COLO829 (cell line): ENCODE results near the gene ACOD1.

Source experiments
- DNase-seq: peaks from one replicate; pipeline ENCODE4 v3.0.0; 2012; ENCODE audit warnings: low spot score

Gene ACOD1

DNA sequence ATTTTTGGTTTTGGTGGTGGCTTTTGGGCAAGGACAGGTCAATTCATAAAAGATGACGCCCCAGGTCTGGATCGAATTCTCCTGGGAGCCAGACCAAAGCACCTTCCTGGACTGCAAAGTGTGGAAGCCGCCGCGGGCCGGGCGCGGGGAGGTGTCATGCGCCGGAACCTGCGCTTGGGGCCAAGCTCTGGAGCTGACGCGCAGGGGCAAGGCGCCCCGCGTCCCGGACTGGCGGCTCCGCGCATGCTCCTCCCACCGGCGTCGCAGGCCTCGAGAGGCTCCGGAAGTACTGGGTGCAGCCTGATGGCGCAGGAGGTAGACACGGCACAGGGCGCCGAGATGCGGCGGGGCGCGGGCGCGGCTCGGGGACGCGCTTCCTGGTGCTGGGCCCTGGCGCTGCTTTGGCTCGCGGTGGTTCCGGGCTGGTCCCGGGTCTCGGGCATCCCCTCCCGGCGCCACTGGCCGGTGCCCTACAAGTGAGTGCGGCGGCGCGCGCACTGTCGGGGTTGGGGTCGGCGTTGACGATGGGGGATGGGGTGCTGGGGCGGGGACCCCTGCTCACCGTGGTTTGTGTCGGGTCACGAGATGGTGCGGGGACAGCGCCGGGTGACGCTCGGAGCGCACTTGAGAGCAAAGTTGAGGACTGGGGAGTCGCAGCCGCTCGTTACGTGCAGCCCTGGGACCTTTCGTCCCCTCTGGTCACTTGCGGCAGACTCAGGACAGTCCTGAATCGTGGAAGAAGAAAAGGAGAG, 43.7 kb downstream of the ACOD1 start, which contains the start of gene CLN5:
CLN5 (plus strand) TSS at position 286 of the 752 bp plus-strand sequence; CDS start at position 304, 18 bp downstream.
- DNase-seq: peak; percentile 78

DNA sequence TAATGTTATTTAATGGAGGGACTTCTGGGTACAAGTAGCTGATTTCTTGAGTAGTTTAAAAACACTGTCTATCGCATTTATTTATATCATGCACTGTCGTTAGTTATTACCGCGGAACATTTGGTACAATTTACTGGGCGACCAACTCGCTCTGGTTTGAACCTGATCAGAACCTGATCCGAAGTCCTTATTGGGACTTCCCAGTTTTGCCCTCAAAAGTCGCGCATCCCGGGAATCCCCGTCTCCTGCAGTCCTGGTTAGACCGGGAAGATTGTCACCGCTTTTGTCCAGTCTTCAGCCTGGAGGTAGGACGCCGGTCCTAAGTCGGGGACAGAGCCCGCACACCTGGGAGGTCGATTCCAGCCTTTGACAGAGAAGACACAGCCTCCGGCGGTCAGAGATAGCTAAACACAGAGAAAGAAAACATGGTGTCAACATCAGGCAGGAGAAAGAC, 44.3 kb downstream of the ACOD1 start:
- DNase-seq: no peak

GRCh38 chr13:76993021-76993420, 44.7 kb downstream of the ACOD1 start:
- no peak for DNase-seq

DNA sequence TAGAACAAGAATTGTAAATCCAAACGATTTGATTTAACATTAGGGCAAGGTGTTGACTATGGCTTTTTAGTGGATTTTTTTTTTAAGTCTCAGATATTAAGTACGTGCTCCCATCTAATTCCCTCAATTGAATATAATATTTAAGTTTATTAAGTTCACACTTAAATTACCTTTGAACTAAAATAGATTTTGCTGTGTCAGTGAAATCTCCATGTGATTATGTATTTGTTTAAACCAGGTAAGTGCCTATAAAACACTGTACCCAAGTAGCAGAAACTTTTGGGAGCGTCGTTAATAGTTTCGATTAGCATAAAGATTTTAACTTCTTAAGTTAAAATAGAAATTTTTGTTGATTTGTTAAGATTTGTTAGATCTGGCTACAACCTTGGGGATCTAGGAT, 45.2 kb downstream of the ACOD1 start:
- no peak for DNase-seq

GRCh38 chr13:76994281-76994680, 46.0 kb downstream of the ACOD1 start:
- no peak for DNase-seq

DNA sequence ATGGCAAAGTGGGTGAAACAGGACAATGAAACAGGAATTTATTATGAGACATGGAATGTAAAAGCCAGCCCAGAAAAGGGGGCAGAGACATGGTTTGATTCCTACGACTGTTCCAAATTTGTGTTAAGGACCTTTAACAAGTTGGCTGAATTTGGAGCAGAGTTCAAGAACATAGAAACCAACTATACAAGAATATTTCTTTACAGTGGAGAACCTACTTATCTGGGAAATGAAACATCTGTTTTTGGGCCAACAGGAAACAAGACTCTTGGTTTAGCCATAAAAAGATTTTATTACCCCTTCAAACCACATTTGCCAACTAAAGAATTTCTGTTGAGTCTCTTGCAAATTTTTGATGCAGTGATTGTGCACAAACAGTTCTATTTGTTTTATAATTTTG, 52.2 kb downstream of the ACOD1 start:
- DNase-seq: no peak

- DNase-seq: no peak
Observed at GRCh38 chr13:77001540-77001939, 53.2 kb downstream of the ACOD1 start.

- DNase-seq: no peak
Observed at GRCh38 chr13:77001963-77002587, 53.8 kb downstream of the ACOD1 start.

- peak; percentile 54 for DNase-seq
Observed at GRCh38 chr13:77002590-77003190, 54.4 kb downstream of the ACOD1 start.
